Measurements from ENCODE around the gene KCND1. TPM values are rescaled to one million over a fixed set of nuclear protein-coding genes. Genes with fewer than 3 reads are reported as not detected.

The KCND1 gene
- total and polyA plus RNA-seq, 2 experiments from 2014 or later: 2.7 to 5.6 TPM

GRCh38 chrX:48956728-48957414 is 14.8 kb downstream of the KCND1 start (continued):
- TF ChIP-seq REST (IDR thresholded peaks at IDR 0.05; ENCODE audit: unreplicated experiment) (no peak), CREB1 (CRISPR knock-in tag; IDR thresholded peaks at IDR 0.05; ENCODE audit: low read depth) (no peak)

GRCh38 chrX:48948589-48948988 is 23.1 kb downstream of the KCND1 start:
- peaks cover 4% of the 10 kb centered on the region; the same call in 2 of the 3 replicates for H3K4me1 Mint-ChIP-seq
- Histone ChIP-seq H3K36me3 (ENCODE audit: insufficient read depth) (no peaks in the 10 kb centered on the region), H3K4me2 (no peak overlapping the region), H3K27ac (ENCODE audit: low read depth) (no peak overlapping the region), H3K4me1 (ENCODE audit: insufficient read depth) (no peaks in the 10 kb centered on the region), H3K79me2 (replicated peaks; ENCODE audit: insufficient read depth) (peaks cover 48% of the 10 kb centered on the region), H3F3A (replicated peaks; ENCODE audit: low read depth) (no peaks in the 10 kb centered on the region), H4K20me1 (replicated peaks; ENCODE audit: insufficient read depth) (no peaks in the 10 kb centered on the region; the same call in 1 of the 2 replicates), H2AFZ (no peak overlapping the region), H3K4me3 (no peak overlapping the region), H3K9me2 (ENCODE audit: insufficient read depth) (no peaks in the 10 kb centered on the region), H3K27me3 (ENCODE audit: insufficient read depth) (no peaks in the 10 kb centered on the region)
- no peaks in the 10 kb centered on the region for H3K9me3 Mint-ChIP-seq
- no peak overlapping the region for H3K27ac Mint-ChIP-seq
- H3K36me3 Mint-ChIP-seq (ENCODE audit: low read depth): peaks cover 6% of the 10 kb centered on the region; the same call in 2 of the 3 replicates
- no peak overlapping the region for H3K4me3 Mint-ChIP-seq
- ATAC-seq (no peak), DNase-seq (ENCODE audit: low spot score) (no peak)
- peaks cover 6% of the 10 kb centered on the region for H3K27me3 Mint-ChIP-seq (ENCODE audit: insufficient read depth, low read depth, poor library complexity)
- TF ChIP-seq EZH2phosphoT487 (IDR thresholded peaks at IDR 0.05; ENCODE audit: unreplicated experiment): no peak
- no peak for TF ChIP-seq NANOG (IDR thresholded peaks at IDR 0.05; ENCODE audit: borderline replicate concordance)
- TF ChIP-seq EZH2 (IDR thresholded peaks at IDR 0.05; ENCODE audit: low read depth, unreplicated experiment): no peak
- TF ChIP-seq JUNB (IDR thresholded peaks at IDR 0.05; ENCODE audit: unreplicated experiment): no peak
- TF ChIP-seq REST (IDR thresholded peaks at IDR 0.05; ENCODE audit: unreplicated experiment): no peak
- TF ChIP-seq ETS1 (IDR thresholded peaks at IDR 0.05): no peak
- no peak for TF ChIP-seq CTCF (conservative IDR thresholded peaks at IDR 0.05; ENCODE audit: low read depth in 2 of 2)
- no peak for TF ChIP-seq CREB1 (CRISPR knock-in tag; IDR thresholded peaks at IDR 0.05; ENCODE audit: low read depth)
